ENCODE measurements around the gene FXYD4. TPM values are rescaled to one million over a fixed set of nuclear protein-coding genes. Genes with fewer than 3 reads are reported as not detected.
A peak's percentile ranks its signal among the peaks of the same experiment; 100 is the strongest.

FXYD4 gene
- total RNA-seq, 3 donors from 2014 or later = not detected

GRCh38 chr10:43372765-43373361, 1.4 kb downstream of the FXYD4 start:
- ATAC-seq (no peak), DNase-seq (peak in 2 of 3 donors; percentile 8 to 10)
- TF ChIP-seq CTCF (IDR thresholded peaks at IDR 0.05) = no peak
- H3K4me3 ChIP-seq = no peak overlapping the region
- no peaks in the 10 kb centered on the region for H3K36me3 ChIP-seq (ENCODE audit: low read depth)
- intact Hi-C loops (cut with DNase I, micrococcal nuclease) = no loop called here
- H3K4me1 ChIP-seq (ENCODE audit: low read depth) = no peaks in the 10 kb centered on the region
- H3K9me3 ChIP-seq = no peaks in the 10 kb centered on the region

GRCh38 chr10:43373461-43373860, 2.0 kb downstream of the FXYD4 start:
- ATAC-seq (no peak), DNase-seq (peak in 2 of 3 donors; percentile 4 to 27)
- H3K36me3 ChIP-seq (ENCODE audit: low read depth) = no peaks in the 10 kb centered on the region
- intact Hi-C loops (cut with DNase I, micrococcal nuclease) = no loop called here
- no peaks in the 10 kb centered on the region for H3K4me1 ChIP-seq (ENCODE audit: low read depth)
- no peaks in the 10 kb centered on the region for H3K9me3 ChIP-seq
- no peak for TF ChIP-seq CTCF (IDR thresholded peaks at IDR 0.05)
- no peak overlapping the region for H3K4me3 ChIP-seq

GRCh38 chr10:43374194-43374593, 2.8 kb downstream of the FXYD4 start:
- no peak for ATAC-seq
- TF ChIP-seq CTCF (IDR thresholded peaks at IDR 0.05) = no peak
- H3K36me3 ChIP-seq (ENCODE audit: low read depth) = no peaks in the 10 kb centered on the region
- intact Hi-C loops (cut with DNase I, micrococcal nuclease) = no loop called here
- peak in 2 of 3 donors; percentile 14 to 34 for DNase-seq
- no peak overlapping the region for H3K4me3 ChIP-seq
- no peaks in the 10 kb centered on the region for H3K9me3 ChIP-seq
- H3K4me1 ChIP-seq (ENCODE audit: low read depth) = no peaks in the 10 kb centered on the region

GRCh38 chr10:43375401-43376020, 4.1 kb downstream of the FXYD4 start:
- DNase-seq (peak in 1 of 3 donors; percentile 34), ATAC-seq (peak; percentile 58)
- no peak overlapping the region for H3K4me3 ChIP-seq
- no peaks in the 10 kb centered on the region for H3K4me1 ChIP-seq (ENCODE audit: low read depth)
- H3K36me3 ChIP-seq (ENCODE audit: low read depth) = no peaks in the 10 kb centered on the region
- no peaks in the 10 kb centered on the region for H3K9me3 ChIP-seq
- TF ChIP-seq CTCF (IDR thresholded peaks at IDR 0.05) = no peak
- intact Hi-C loops (cut with DNase I, micrococcal nuclease) = no loop called here

GRCh38 chr10:43376046-43376635, 4.7 kb downstream of the FXYD4 start:
- no peak for ATAC-seq
- Histone ChIP-seq H3K36me3 (ENCODE audit: low read depth) (no peaks in the 10 kb centered on the region), H3K4me1 (ENCODE audit: low read depth) (no peaks in the 10 kb centered on the region), H3K9me3 (no peaks in the 10 kb centered on the region), H3K4me3 (no peak overlapping the region)
- intact Hi-C loops (cut with DNase I, micrococcal nuclease) = no loop called here
- TF ChIP-seq CTCF (IDR thresholded peaks at IDR 0.05) = no peak
- peak in 1 of 3 donors; percentile 18 for DNase-seq
